GM19239 (cell line): ENCODE results near the gene IQGAP3.

Source experiments
- DNase-seq: peaks from one replicate; pipeline ENCODE4 v3.0.0; 2011; ENCODE audit warnings: low spot score; ENCODE audit not compliant: insufficient read length
- FAIRE-seq: peaks from 2 replicates; lab custom pipeline; 2011; peaks lifted over from hg19 to GRCh38; lab: Jason Lieb, UNC

The IQGAP3 gene

DNA sequence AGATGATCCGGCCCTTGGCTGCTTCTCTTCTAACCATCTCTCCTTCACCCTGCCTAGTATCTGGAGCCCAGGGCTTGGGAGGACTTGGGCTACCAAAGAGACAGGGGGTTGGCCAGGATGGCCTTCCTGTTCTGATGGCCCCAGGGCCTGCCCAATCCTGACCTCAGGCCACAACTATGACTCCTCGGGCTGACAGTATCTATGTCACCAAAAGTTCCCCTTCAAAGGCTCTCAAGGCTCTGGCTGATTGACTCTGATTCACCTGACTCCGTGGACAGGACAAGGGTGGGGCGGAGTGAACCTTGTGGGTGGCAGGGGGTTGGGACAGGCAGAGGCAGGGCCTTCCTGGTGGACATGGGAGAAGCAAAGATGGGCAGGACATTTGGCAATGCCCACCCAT is 84.5 kb downstream of the IQGAP3 start:
- FAIRE-seq, result no peak
- no peak for DNase-seq

- DNase-seq, result no peak
- FAIRE-seq, result no peak
Measured at GRCh38 chr1:156486421-156487344, 85.7 kb downstream of the IQGAP3 start.

DNA sequence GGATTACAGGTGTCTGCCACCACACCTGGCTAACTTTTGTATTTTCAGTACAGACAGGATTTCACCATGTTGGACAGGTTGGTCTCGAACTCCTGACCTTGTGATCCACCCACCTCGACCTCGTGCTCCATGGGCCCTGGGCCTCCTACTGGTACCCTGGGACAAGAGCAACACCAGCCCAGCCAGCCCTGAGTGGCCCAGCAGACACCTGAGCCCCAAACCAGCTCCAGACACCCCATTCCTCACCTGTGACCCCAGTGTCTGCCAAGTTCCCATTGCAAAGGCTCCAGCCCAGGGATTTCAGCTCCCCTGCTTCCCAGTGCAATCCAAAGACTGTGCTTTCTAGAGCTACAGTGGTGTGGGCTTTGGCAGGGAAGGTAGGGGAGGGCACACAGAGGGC is 86.4 kb downstream of the IQGAP3 start:
- DNase-seq (no peak), FAIRE-seq (no peak)

DNA sequence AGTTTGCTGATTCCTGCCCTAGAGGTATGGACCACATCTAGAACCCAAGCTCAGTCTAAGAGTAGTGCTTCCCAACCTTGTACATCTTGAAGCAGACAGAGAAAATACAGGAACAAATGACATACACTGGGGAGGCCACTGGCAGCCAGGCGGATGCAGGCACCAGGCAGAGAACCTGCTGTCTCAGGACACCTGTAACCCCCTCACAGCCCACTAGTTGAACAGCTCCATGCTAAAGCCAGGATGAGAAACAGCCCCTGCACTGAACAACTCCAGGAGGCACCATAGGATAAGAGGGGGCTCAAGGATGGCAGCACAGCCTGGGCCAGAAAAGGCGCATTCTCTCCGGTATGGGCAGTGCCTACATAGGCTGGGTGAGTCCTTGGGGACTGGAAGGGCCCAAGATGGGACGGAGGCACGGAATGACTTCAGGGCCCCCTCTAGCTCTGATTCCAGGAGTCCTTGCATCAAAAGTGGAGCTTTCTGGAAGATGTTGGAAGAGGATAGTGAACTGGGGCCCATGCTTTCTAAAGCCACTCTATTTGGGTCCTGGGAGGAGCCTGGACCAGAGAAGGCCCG is 87.8 kb downstream of the IQGAP3 start:
- FAIRE-seq, result no peak
- DNase-seq, result no peak

- no peak for FAIRE-seq
- DNase-seq, result no peak
Measured at GRCh38 chr1:156483397-156483796, 89.0 kb downstream of the IQGAP3 start.

- DNase-seq (no peak), FAIRE-seq (no peak)
Measured at GRCh38 chr1:156482276-156482675, 90.1 kb downstream of the IQGAP3 start.

DNA sequence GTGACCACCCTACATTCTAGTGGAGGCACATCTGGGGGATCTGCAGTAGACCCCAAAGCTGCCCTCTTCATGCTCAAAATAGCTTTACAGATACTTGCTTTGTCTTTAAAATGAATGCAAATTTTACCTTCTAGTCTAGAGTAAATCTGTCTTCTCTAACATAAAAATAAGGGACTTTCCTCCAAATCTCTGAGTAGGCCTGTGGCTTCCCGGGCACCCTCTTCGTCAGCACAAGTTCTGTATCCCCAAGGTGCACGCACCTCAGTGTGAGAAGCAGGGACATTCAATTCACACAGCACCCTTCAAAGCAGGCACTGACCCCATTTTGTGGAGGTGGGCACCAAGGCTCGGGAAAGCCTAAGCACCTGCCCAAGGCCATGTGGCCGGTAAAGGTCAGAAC is 90.8 kb downstream of the IQGAP3 start:
- DNase-seq (no peak), FAIRE-seq (no peak)

DNA sequence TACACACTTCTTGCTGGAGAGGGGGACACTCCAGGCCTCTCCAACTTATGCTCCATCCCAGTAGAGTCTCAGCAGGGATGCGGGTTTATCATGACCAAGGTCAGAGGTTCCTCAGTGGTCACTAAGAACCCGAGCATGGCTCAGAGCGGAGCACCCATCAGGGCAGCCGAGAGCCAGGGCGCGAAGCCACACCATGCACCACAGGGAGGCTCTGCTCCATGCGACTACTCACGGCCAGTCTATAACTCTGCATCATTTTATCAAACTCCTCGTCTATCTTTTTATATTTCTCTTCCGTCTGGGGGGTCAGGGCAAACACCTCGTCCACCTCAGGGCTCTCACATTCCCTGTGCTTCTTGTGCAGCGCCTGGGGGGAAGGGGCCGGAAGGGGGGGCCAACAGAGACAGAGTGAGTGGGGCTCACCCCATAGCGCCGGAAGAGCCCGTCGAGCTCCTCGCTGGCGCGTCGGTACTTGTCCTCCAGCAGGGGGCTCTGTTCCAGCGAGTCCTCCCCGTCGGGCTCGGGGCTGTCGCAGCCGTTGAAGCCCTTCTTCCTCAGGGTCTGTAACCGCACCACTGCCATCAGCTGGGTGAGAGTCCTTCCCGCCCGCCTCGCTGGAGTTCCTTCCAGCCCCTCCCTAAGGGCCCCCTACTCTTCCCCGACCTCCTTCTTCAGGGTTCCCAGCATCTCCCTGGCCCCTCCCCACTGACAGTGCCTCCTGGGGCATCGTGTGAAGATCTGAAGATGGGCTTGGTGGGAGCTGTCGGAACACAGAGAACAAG is 91.8 kb downstream of the IQGAP3 start:
- FAIRE-seq (peak; percentile 78), DNase-seq (peak; percentile 92)

DNA sequence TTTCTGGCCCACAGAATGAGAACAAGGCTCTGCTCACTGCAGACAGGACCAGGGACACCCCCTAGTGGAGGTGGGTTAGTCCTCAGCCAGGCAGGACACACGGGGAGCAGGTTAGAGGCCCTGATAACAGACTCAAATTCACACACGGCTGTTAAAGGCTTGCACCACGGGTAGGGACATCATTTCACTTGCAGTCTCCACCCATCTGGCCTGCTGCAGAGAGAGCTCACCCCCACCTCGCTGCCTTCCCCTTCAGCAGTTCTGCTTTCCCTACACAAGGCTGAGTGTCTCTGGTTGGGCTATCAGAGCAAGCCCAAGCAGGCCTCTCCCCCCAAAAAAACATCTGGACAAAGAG is 92.4 kb downstream of the IQGAP3 start:
- no peak for DNase-seq
- FAIRE-seq, result peak; percentile 39

- FAIRE-seq, result no peak
Measured at GRCh38 chr1:156479093-156480015, 93.0 kb downstream of the IQGAP3 start.

DNA sequence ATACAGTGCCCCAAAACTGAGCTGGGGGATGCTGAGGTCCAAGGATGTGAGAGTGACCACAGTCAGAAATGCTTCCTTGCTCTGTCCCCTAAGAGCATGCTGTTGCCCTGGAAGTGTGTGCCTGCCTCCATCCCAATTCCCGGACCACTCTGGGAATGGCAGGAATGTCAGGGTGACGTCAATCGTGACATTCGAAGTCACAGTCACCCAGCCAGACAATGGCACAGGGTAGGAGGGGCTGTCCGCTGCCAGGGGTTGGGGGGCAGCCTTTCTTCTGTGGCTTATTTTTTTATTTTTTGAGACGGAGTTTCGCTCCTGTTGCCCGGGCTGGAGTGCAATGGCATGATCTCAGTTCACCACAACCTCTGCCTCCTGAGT is 94.1 kb downstream of the IQGAP3 start:
- FAIRE-seq (no peak), DNase-seq (no peak)

More at GRCh38 chr1:156479093-156480015, 93.0 kb downstream of the IQGAP3 start:
- no peak for DNase-seq

DNA sequence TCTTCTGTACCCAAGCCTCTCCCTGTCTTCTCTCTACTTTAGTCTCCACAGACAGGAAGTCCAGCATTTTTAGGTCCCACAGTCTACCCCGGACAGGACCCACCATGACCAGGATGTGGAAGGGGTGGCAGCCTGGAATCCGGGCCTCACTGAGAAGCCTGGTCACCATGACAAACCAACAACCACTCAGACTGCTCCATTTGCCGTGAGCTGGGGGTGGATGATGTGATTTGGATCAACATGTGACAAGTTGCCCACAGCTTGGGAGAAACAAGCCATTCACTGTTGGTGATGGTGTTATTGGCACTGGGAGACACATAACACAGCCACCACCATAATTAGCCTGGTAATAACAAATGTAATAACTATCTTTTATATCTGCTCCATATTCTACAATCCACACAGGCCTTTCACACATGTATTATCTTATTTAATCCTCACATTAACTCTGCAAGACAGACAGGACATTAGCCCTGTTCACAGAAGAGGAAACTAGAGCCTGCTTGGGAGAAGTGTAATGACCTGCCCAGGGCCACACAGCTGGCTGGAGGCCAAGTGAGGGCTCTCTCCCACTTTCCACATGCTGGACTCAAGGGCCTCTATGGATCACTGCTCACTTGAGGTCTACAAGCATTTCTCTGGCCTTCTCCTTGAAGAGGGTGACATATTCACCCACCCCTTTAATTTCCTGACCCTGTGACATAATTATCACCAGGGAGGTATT is 94.7 kb downstream of the IQGAP3 start:
- no peak for FAIRE-seq
- DNase-seq, result no peak

DNA sequence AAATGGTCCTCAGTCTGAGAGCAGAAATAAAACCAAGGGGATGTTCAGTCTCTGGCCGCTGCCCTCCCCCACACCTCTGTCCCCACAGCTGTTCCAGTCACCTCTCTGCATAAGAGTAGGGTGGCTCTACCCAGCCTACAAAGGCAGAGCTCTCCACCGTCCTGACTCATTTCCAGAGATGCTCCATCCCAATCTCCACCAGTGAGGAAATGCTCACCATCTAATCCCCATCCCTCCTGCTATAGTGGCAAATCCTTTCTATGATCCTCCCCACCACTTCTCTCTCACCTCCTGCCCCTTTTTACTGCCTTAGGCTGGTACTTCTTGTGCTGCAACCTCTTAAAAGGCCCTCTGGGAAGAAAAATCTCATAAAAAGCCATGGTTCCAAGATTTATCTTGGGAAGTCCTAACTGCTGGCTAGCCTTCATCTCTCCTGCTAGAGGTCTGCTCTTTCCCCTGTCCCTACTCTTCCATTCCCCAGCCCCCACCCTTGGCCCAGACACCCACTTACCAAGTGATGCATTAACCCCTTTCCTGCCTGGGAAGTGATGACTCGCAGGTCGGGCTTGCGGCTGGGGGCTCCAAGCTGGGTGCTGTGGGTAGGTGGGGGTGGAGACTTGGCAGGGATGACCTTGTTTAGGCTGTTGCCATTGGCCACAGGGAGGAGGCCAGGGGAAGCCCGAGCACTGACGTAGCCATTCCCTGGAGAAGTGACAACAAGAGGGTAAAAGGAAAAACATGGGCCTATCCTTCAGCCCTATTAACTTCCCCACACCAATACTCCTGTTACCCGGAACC is 95.7 kb downstream of the IQGAP3 start:
- FAIRE-seq, result no peak
- no peak for DNase-seq

DNA sequence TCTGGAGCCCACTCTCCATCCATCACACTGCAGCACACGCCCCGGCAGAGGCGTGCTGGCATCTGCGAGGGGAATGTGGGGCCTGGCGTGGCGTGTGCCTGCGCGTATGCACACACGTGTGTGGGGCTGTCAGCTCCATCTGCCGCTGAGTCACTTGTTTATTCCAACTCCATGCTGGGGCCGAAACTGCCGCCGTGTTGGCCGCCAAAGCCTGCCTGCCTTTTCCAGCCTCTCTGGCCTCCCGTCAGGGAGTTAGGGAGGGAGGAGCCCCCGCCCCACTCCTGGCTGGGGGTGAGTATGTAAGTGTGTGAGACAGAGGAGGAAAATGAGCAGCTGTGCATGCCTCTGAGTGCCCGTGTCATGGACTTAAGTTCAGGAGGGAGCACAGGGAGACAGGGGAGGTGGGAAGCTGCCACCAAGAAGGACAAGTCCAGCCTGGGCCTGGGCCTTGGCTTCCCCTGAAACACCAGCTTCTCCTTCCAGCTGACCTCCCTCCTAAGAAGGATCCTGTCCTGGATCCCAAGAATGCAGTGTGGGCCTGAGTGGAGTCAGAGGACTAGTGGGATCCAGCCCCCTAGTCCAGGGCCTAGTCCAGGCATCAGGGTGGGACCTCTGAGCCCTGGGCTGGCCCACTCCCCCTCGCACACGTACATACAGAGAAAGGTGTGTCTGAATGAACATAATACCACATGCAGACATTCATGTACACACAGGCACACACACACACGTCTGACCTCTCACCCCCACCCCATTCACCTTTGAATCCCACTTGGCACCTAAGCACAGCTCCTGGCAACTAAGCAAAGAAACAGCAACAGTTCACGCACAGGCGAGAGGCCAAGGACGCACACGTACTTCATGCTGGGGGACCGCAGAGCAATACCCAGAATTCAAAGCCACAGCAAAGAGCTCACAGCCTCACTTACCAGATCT is 96.5 kb downstream of the IQGAP3 start:
- FAIRE-seq, result no peak
- no peak for DNase-seq
